Mesothelial cell of epicardium (in vitro differentiated cells): ENCODE data around the gene GALNT18. TPM values are rescaled to one million over a fixed set of nuclear protein-coding genes. Genes with fewer than 3 reads are reported as not detected.

Experiments used
- DNase-seq, 2 experiments: peaks; one replicate each; pipeline ENCODE4 v3.0.0; 2021; ENCODE audit warnings: low spot score in 2 of 2; ENCODE audit not compliant: unreplicated experiment in 2 of 2
- H3K27ac Mint-ChIP-seq: 2 replicates; pipeline ENCODE4 v1.8.0; 2021; ENCODE audit warnings: mixed read lengths
- H3K27me3 Mint-ChIP-seq: 2 replicates; pipeline ENCODE4 v1.8.0; 2021; ENCODE audit warnings: low read depth, mixed read lengths
- H3K36me3 Mint-ChIP-seq: 2 replicates; pipeline ENCODE4 v1.8.0; 2021; ENCODE audit warnings: mixed read lengths
- H3K4me1 Mint-ChIP-seq: 2 replicates; pipeline ENCODE4 v1.8.0; 2021; ENCODE audit warnings: mixed read lengths
- H3K4me3 Mint-ChIP-seq: 2 replicates; pipeline ENCODE4 v1.8.0; 2021; ENCODE audit warnings: mild to moderate bottlenecking, moderate library complexity, mixed read lengths
- H3K9me3 Mint-ChIP-seq: 2 replicates; pipeline ENCODE4 v1.8.0; 2021; ENCODE audit warnings: mixed read lengths
- CTCF ChIP-seq: fragments of 200-600 bp; sonication (generic); IDR thresholded peaks from one replicate; pipeline ENCODE4 v1.5.0; 2021; ENCODE audit warnings: antibody characterized with exemption; ENCODE audit not compliant: unreplicated experiment
- total RNA-seq: library from RNA; stranded (reverse); gene quantifications from 3 replicates; pipeline ENCODE4 v1.2.1, GENCODE V29; 2021

Gene GALNT18
- total RNA-seq, 1 donor from 2014 or later, result 4.2 TPM

DNA sequence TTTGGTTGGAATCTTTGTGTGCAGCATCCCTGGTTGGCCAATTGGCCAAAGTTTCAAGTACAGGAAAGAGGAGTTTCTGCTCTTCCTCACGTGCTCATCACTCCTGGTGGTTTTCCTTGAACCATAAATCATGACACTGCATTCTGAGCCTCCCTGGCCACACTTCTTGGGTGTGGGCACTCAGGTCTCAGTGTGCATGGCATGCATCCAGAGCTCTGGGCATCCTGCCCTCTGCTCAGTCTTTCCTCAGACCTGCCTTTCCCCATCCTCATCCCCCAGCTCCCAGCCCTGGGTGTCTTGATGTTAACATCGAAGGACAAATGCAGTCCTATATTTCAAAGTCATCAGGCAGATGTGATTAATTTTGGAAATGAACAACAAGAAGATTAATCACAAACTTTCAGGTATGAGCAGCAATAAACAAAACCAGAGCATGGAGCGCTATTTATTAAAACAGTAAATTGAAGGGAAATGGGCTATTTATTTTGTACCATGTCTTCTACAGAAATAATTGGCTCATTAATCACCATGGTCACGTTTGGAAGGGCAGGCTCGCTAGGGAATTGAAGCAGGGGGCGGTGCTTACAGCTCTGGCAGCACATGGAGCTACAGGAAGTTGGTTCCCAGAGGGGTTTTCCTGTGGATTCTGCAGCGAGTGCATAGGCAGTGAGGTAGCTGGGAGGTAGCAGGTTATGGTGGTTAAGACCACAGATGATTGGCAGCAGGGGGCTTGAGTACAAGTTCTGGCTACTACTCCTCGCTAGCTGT lies 358.4 kb downstream of the GALNT18 start:
- peaks cover 7% of the 10 kb centered on the region for H3K4me1 Mint-ChIP-seq
- DNase-seq, result no peak
- no peak for TF ChIP-seq CTCF

DNA sequence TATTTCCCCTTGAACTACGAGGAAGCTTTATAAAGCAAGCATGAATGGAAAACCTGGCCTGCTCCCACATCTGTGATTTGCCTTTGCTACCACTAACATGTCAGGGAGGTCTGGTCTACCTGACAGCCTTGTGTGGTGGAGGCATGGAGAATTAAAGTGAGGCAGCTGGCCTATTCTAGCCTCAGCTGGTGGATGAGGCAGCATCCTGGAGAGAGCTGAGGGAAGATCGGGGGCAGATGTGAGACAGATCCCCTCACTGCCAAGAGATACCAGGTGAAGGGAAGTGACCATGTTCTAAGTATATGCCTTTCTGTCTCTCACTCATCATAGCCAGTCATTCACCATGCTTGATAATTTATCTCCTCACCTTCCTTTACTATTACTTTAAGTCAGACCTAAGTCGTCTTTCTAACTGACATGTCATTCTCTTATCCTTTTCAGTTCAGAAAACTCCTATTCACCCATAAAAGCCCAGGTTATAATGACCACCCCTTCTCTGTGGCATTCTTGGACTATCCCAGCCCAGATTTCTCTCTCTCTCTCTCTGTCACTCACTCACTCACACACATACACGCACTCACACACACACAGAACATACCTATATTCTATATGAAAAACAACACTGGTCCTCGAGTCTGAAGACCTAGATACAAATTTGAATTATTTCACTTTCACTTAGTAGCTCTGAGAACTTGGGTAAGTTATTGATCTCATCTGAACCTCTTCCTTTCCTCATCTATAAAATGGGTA lies 359.5 kb downstream of the GALNT18 start:
- no peaks in the 10 kb centered on the region for H3K36me3 Mint-ChIP-seq
- no peak overlapping the region for H3K27ac Mint-ChIP-seq
- DNase-seq, result no peak
- TF ChIP-seq CTCF, result no peak
- no peak overlapping the region for H3K4me3 Mint-ChIP-seq
- peaks cover 7% of the 10 kb centered on the region for H3K4me1 Mint-ChIP-seq
- peaks cover 10% of the 10 kb centered on the region for H3K27me3 Mint-ChIP-seq
- H3K9me3 Mint-ChIP-seq, result no peaks in the 10 kb centered on the region

More for the DNA sequence above, 358.4 kb downstream of the GALNT18 start:
- H3K27ac Mint-ChIP-seq, result no peak overlapping the region
- H3K27me3 Mint-ChIP-seq, result peaks cover 10% of the 10 kb centered on the region
- H3K36me3 Mint-ChIP-seq, result no peaks in the 10 kb centered on the region
- H3K4me3 Mint-ChIP-seq, result no peak overlapping the region
- H3K9me3 Mint-ChIP-seq, result no peaks in the 10 kb centered on the region

GRCh38 chr11:11261629-11262028 lies 360.2 kb downstream of the GALNT18 start:
- Mint-ChIP-seq H3K27me3 (peaks cover 10% of the 10 kb centered on the region), H3K9me3 (no peaks in the 10 kb centered on the region), H3K4me1 (peaks cover 7% of the 10 kb centered on the region), H3K27ac (no peak overlapping the region), H3K4me3 (no peak overlapping the region), H3K36me3 (no peaks in the 10 kb centered on the region)
- DNase-seq, result no peak
- TF ChIP-seq CTCF, result no peak

DNA sequence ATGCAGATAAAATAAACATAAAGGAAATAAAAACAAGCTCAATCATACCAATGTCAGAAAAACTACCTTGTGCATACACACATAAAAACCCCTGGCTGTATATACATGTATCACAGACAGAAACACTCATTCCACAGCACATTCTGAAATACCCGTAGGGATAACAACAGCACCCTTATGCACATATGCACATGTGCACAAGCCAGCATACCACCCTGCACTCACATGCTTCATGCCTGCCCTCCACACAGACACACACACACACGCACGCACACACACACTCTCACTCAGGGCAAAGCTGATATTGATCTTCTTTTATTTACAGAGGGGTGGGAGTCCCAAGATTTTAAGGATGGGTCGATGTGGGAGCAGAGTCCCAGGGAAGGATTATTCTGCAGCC lies 360.9 kb downstream of the GALNT18 start:
- H3K27me3 Mint-ChIP-seq, result peaks cover 12% of the 10 kb centered on the region
- H3K4me1 Mint-ChIP-seq, result peaks cover 7% of the 10 kb centered on the region
- TF ChIP-seq CTCF, result no peak
- DNase-seq, result no peak
- H3K9me3 Mint-ChIP-seq, result no peaks in the 10 kb centered on the region
- H3K36me3 Mint-ChIP-seq, result no peaks in the 10 kb centered on the region
- H3K4me3 Mint-ChIP-seq, result no peak overlapping the region
- H3K27ac Mint-ChIP-seq, result no peak overlapping the region

DNA sequence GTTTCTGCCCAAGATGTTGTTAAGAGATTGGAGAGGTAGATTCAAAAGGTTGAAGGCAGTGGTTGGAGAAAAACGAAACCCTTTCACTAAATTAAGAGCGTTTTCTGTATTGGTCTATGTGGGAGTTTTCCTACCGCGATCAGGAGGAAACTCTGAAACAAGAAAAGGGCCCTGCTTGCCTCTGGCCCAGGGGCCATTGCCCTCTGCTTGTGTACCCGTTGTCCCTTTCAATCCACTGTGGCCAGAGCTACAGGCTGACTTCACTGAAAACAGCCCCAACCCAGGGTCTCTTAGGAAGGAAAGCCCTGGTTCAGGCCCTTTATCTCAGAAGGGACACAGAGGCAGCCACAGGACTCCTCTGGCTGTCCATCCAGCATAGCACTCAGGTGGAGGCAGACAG lies 367.8 kb downstream of the GALNT18 start:
- H3K4me1 Mint-ChIP-seq, result no peaks in the 10 kb centered on the region
- H3K27ac Mint-ChIP-seq, result no peak overlapping the region
- no peak for DNase-seq
- no peak overlapping the region for H3K4me3 Mint-ChIP-seq
- no peaks in the 10 kb centered on the region for H3K9me3 Mint-ChIP-seq
- no peaks in the 10 kb centered on the region for H3K36me3 Mint-ChIP-seq
- H3K27me3 Mint-ChIP-seq, result peaks cover 7% of the 10 kb centered on the region
- TF ChIP-seq CTCF, result no peak
